Heart right ventricle (tissue), 16 donors: ENCODE data around the gene YARS1. TPM values are rescaled to one million over a fixed set of nuclear protein-coding genes. Genes with fewer than 3 reads are reported as not detected.

ENCODE experiments used
- ATAC-seq, 8 donors: fragments of 200-7000 bp; cut with Tn5 transposase; one replicate each; pipeline ENCODE4 v1.9.1; 2020; ENCODE audit warnings: mild to moderate bottlenecking in 8 of 8, moderate library complexity in 8 of 8, moderate number of reproducible peaks in 1 of 8
- DNase-seq, 2 donors: peaks; one replicate each; pipeline ENCODE4 v3.0.0-alpha.2; 2020
- H3K27ac ChIP-seq, 10 donors: fragments of 200-600 bp; sonication (generic) in 2 of 10; one replicate each; pipeline versions ENCODE4 v1.5.0 to v1.8.0; 2020 to 2022; ENCODE audit warnings: mild to moderate bottlenecking in 3 of 10
- H3K27me3 ChIP-seq, 7 donors: fragments of 200-600 bp; one replicate each; pipeline ENCODE4 v1.8.0; 2021 to 2022; ENCODE audit warnings: mild to moderate bottlenecking in 2 of 7
- H3K36me3 ChIP-seq, 9 donors: fragments of 200-600 bp; sonication (generic) in 1 of 9; one replicate each; pipeline versions ENCODE4 v1.5.0 to v1.8.0; 2020 to 2022; ENCODE audit warnings: mild to moderate bottlenecking in 2 of 9
- H3K4me1 ChIP-seq, 9 donors: fragments of 200-600 bp; sonication (generic) in 1 of 9; one replicate each; pipeline versions ENCODE4 v1.5.0 to v1.8.0; 2020 to 2022; ENCODE audit warnings: mild to moderate bottlenecking in 4 of 9
- H3K4me3 ChIP-seq, 10 donors: fragments of 200-600 bp; sonication (generic) in 2 of 10; one replicate each; pipeline versions ENCODE4 v1.5.0 to v1.8.0; 2020 to 2022; ENCODE audit warnings: mild to moderate bottlenecking in 7 of 10, moderate library complexity in 2 of 10
- H3K9me3 ChIP-seq, 11 donors: fragments of 200-600 bp in 10 of 11; sonication (generic) in 2 of 11; one replicate each; pipeline versions ENCODE4 v1.5.0 to v1.8.0; 2013 to 2022; ENCODE audit warnings: mild to moderate bottlenecking in 2 of 11, control low read depth in 1 of 11, moderate library complexity in 1 of 11
- CTCF ChIP-seq, 9 donors: fragments of 200-600 bp; sonication (generic) in 2 of 9; IDR thresholded peaks; one replicate each; pipeline versions ENCODE4 v1.5.0 to v1.8.0; 2021 to 2022; ENCODE audit warnings: antibody characterized with exemption in 9 of 9, mild to moderate bottlenecking in 5 of 9, moderate library complexity in 1 of 9
- WGBS, 2 donors: extraction: QIAGEN DNeasy Blood & Tissue Kit; methylation state at CpG; one replicate each; pipeline ENCODE4 v1.1.7; 2013; ENCODE audit warnings: inconsistent platforms in 1 of 2; 5-methylcytosine and 5-hydroxymethylcytosine counted together
- intact Hi-C, 10 donors: fragments of 100-400 bp; cut with DNase I; formaldehyde crosslinking; loops; one replicate each; pipeline versions ENCODE4 v1.11.1 to v1.14.2; 2022
- polyA plus RNA-seq, 2 donors: library from polyadenylated mRNA; stranded (reverse); fragments of 200-250 nt; gene quantifications; one replicate each; pipeline ENCODE4 v1.2.3, GENCODE V29; 2013
- total RNA-seq, 10 donors: library from RNA; stranded (reverse); fragmentation: NEBNext Ultra II Directional in 3 of 10; extraction: Animal tissue kit (Norgen Biotek cat#: 25700) in 3 of 10; gene quantifications; one replicate each; pipeline versions ENCODE4 v1.2.1 to v1.2.4, GENCODE V29; 2021 to 2023
- donor health status: Arrhythmogenic right ventricular cardiomyopathy.
- donor health status: ischemic (EF 13 %, LVEDD 7.1; RV severe dilation, severe dysfunction).
- donor health status: healthy with polysubstance abuse.
- donor health status: DM: no; HTN: yes; CAD: no.
- donor health status: DM: no; HTN: no; CAD: no.
- donor health status: ischemic (EF 25% LVEDD 6.9; RV normal size, moderate dysfunction).
- donor health status: ischemic (EF 25% LVEDD 5.7; RV mildly dilated, moderate dysfunction).
- donor health status: healthy.
- donor health status: DM: yes; HTN: yes; CAD: no.
- donor health status: Ischemic cardiomyopathy.
- donor health status: ischemic (EF 35%, LVEDD 5.7; RV mildly dilated, moderate dysfunction).
- donor health status: nonischemic (EF 11% LVEDD 7.7; RV severe dilation, severe dysfunction).
- donor health status: DM: yes; HTN: yes; CAD: no.
- donor health status: PGD.
- donor health status: ischemic (EF 29% LVEDD 5.4; RV normal size, mild dysfunction).
- donor health status: nonischemic (EF 23%, LVEDD 6.1; RV moderate dilation, normal function).

Gene YARS1
- total and polyA plus RNA-seq, 12 donors, result 20.5 to 48.5 (median 31.0) TPM

DNA sequence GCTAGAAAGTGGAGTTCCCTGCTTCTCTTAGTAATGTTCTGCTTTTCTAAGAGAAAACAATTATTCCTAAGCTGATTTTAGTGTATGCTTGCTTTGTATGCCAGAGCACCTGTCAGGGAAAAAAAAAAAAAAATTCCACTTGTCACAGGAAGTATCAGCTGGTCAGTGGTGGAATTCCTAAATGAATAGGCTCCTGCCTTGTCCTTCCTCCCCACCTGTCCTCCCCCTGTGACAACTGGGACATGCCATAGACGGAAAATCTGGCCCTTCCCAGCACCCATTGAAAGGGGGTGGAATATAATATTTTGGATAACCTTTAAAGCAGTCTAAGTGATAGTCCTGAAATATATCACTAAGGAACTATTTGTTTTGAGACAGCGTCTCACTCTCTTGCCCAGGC is 42.8 kb upstream of the YARS1 start:
- H3K9me3 ChIP-seq, result no peaks in the 10 kb centered on the region
- intact Hi-C loops, result no loop called here
- ATAC-seq (no peak), DNase-seq (no peak)
- no peak for TF ChIP-seq CTCF (IDR thresholded peaks at IDR 0.05)
- no peaks in the 10 kb centered on the region for H3K27me3 ChIP-seq
- peaks cover 0 to 83% (median 19%) of the 10 kb centered on the region in 9 donors for H3K36me3 ChIP-seq
- peaks cover 0 to 44% (median 25%) of the 10 kb centered on the region in 9 donors for H3K4me1 ChIP-seq
- H3K27ac ChIP-seq, result no peak overlapping the region
- H3K4me3 ChIP-seq, result no peak overlapping the region
- WGBS, 2 donors, result 84% methylated on average over 2 of the region's 2 CpGs

DNA sequence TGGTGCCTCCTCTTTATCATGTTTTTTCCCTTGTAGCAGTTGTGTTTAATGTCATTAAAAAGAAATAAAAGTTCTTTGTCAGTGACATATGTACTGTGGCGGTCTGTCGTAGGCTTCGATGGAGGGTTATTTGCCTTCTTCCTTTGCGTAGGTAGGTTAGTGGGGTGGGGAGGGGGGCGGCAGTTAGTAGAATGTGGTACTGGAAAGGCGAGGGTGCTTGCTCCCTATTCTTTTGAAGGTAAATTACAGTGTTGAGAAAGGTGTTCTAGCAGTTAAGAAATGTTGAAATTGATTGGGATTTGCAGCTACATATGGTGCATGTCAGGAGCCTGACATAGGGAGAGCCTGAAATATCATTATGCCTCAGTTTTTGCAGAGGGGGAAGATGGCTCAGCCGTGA is 41.6 kb upstream of the YARS1 start:
- peaks cover 0 to 36% (median 14%) of the 10 kb centered on the region in 9 donors for H3K4me1 ChIP-seq
- no peak overlapping the region for H3K4me3 ChIP-seq
- ATAC-seq (no peak), DNase-seq (no peak)
- no peaks in the 10 kb centered on the region for H3K27me3 ChIP-seq
- WGBS, 2 donors, result 93 to 94% methylated on average over 7 of the region's 7 CpGs
- no peak for TF ChIP-seq CTCF (IDR thresholded peaks at IDR 0.05)
- no peaks in the 10 kb centered on the region for H3K9me3 ChIP-seq
- H3K36me3 ChIP-seq, result peaks cover 0 to 92% (median 26%) of the 10 kb centered on the region in 9 donors
- intact Hi-C loops, result no loop called here
- no peak overlapping the region for H3K27ac ChIP-seq

DNA sequence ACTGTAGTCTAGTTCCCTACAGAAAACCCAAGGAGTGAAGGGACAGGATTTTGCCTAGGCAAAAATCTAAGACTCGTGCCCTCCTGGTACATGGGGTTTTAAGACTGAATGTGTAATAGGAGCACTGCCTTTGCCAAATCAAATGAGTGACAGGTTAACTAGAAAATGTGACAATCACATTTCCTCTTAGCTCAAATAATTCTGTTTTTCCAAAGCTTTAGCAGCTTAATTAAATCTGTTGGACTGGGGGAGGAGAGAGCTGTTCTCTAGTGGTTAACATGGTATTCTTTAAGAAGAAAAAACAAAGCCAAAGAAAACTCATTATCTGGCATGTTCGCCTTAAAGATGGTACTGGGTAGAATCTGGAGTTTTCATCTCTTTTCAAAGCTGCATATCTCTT is 41.0 kb upstream of the YARS1 start:
- H3K27me3 ChIP-seq, result no peaks in the 10 kb centered on the region
- no peak overlapping the region for H3K4me3 ChIP-seq
- H3K36me3 ChIP-seq, result peaks cover 0 to 92% (median 26%) of the 10 kb centered on the region in 9 donors
- H3K27ac ChIP-seq, result no peak overlapping the region
- ATAC-seq (no peak), DNase-seq (no peak)
- 94 to 99% methylated on average over 2 of the region's 2 CpGs for WGBS, 2 donors
- TF ChIP-seq CTCF (IDR thresholded peaks at IDR 0.05), result no peak
- H3K9me3 ChIP-seq, result no peaks in the 10 kb centered on the region
- H3K4me1 ChIP-seq, result peaks cover 0 to 29% (median 14%) of the 10 kb centered on the region in 9 donors
- intact Hi-C loops, result no loop called here

GRCh38 chr1:32855861-32856617 is 38.9 kb upstream of the YARS1 start:
- 90 to 92% methylated on average over 13 of the region's 13 CpGs for WGBS, 2 donors
- intact Hi-C loops, result no loop called here
- H3K36me3 ChIP-seq, result peaks cover 0 to 94% (median 19%) of the 10 kb centered on the region in 9 donors

More at GRCh38 chr1:32855861-32856617, 38.9 kb upstream of the YARS1 start:
- peaks cover 0 to 11% (median 3%) of the 10 kb centered on the region in 9 donors for H3K4me1 ChIP-seq
- H3K27me3 ChIP-seq, result no peaks in the 10 kb centered on the region
- DNase-seq (no peak), ATAC-seq (no peak)
- H3K9me3 ChIP-seq, result no peaks in the 10 kb centered on the region
- no peak for TF ChIP-seq CTCF (IDR thresholded peaks at IDR 0.05)
- no peak overlapping the region for H3K27ac ChIP-seq
- no peak overlapping the region for H3K4me3 ChIP-seq
